ENCODE results near the gene DUSP14. TPM values are rescaled to one million over a fixed set of nuclear protein-coding genes. Genes with fewer than 3 reads are reported as not detected.

The DUSP14 gene
- total and polyA plus RNA-seq, 2 of the 8 experiments (the other 6 are each of a cell fraction or from before 2014, with no cell fraction given): 22.1 to 37.9 TPM

DNA sequence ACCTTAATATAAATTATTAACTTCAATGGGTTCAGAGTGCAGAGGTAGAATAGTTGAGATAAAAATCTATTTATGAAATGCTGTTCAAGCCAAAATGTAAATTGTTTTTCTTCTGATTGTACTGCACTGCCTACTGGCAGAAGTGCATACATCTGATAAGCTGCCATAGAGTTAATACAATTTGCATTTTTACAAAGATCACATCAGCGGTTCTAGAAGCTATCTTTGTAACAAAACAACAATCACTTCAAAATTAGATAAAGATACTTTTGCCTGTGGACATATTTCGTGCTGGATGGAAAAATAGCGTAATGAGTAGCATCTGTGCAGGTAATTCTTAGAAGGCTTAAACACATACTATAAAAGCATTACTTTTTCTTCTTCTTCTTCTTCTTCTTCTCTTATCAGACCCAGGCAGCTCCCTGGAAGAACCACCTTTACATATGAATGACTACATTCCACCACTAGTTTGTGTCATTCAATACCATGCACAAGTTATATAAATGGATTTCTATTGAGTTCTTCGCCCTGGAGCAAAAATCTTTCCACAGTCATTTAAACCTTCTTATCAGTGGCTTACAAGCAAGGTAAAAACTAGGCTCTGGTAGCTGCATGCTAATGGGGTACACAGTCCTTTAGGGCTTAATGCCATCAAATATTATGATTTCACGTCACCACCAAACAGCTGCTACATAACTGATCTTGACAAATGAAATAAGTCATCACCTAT lies 72.5 kb downstream of the DUSP14 start:
- no peak for DNase-seq (ENCODE audit: low read depth in 1 of 2, low spot score in 2 of 2)
- no peak overlapping the region for H2BK12ac ChIP-seq (ENCODE audit: low read depth, low read length)
- no peak overlapping the region for H3K27ac ChIP-seq (ENCODE audit: low read depth, low read length)
- no peak overlapping the region for H2AK5ac ChIP-seq (ENCODE audit: low read depth, low read length)
- WGBS, 2 experiments (ENCODE audit: extremely low coverage in 1 of 2, insufficient coverage in 1 of 2, insufficient read length in 1 of 2, insufficient replicate concordance in 2 of 2, low coverage in 1 of 2, low lambda C conversion rate in 2 of 2, missing lambda C conversion rate in 1 of 2): 74% methylated on average over 5 of the region's 5 CpGs; no CpG with 5 or more reads in 1 of the 2 experiments
- no peak overlapping the region for H2BK20ac ChIP-seq (ENCODE audit: low read length)
- CTCF ChIA-PET (ENCODE audit: partially characterized antibody): interaction anchor here (0.7 to 2.3 kb wide), 5 partner anchors 8 to 189 kb away, joined by 3 to 7 read pairs (median 3); no protein-coding TSS in a partner anchor
- H3K9me3 ChIP-seq (ENCODE audit: insufficient read depth in 2 of 2, low read depth in 1 of 2, low read length in 1 of 2): no peaks in the 10 kb centered on the region
- no peak overlapping the region for H2BK15ac ChIP-seq (ENCODE audit: low read length)
- H2BK5ac ChIP-seq (ENCODE audit: low read depth, low read length): no peak overlapping the region
- no peak overlapping the region for H3K4me3 ChIP-seq (ENCODE audit: extremely low read depth in 1 of 4, insufficient read depth in 2 of 4, low read depth in 3 of 4, low read length in 4 of 4)
- no peak overlapping the region for H3K14ac ChIP-seq (ENCODE audit: insufficient read length)
- H2BK120ac ChIP-seq (replicated peaks; ENCODE audit: low read depth, low read length): no peak overlapping the region
- no peaks in the 10 kb centered on the region for H3K27me3 ChIP-seq (replicated peaks in 1 of 4; ENCODE audit: control insufficient read depth in 3 of 4, extremely low read depth in 1 of 4, insufficient read depth in 3 of 4, low read length in 3 of 4)
- POLR2A ChIA-PET (ENCODE audit: partially characterized antibody): interaction anchor here (0.7 to 1.6 kb wide), 6 partner anchors 8 to 47 kb away, joined by 3 to 5 read pairs (median 4); partner anchors contain the start of gene SYNRG
- no peak overlapping the region for H3K9ac ChIP-seq (replicated peaks in 1 of 4; ENCODE audit: extremely low read depth in 1 of 4, low read depth in 3 of 4, low read length in 3 of 4)
- H4K5ac ChIP-seq (ENCODE audit: insufficient read length, low read depth, low read length): no peak overlapping the region
- H3K18ac ChIP-seq (ENCODE audit: extremely low read depth, low read length): no peak overlapping the region
- H4K91ac ChIP-seq (replicated peaks; ENCODE audit: insufficient read length, low read length): no peak overlapping the region
- H2AFZ ChIP-seq (ENCODE audit: low read length): no peak overlapping the region
- peaks cover 5 to 16% (median 10%) of the 10 kb centered on the region in 4 experiments for H3K36me3 ChIP-seq (ENCODE audit: control insufficient read depth in 2 of 4, insufficient read depth in 4 of 4, low read length in 3 of 4)
- no peak overlapping the region for H3K56ac ChIP-seq (replicated peaks; ENCODE audit: insufficient read length, low read depth, low read length)
- peaks cover 0 to 8% (median 4%) of the 10 kb centered on the region in 4 experiments; a peak in 3 of 7 replicates for H3K4me1 ChIP-seq (replicated peaks in 1 of 4; ENCODE audit: control insufficient read depth in 3 of 4, insufficient read depth in 4 of 4, low read length in 3 of 4)
- H3K23ac ChIP-seq (ENCODE audit: insufficient read length): no peak overlapping the region
- FAIRE-seq: no peak
- no peaks in the 10 kb centered on the region for H3K79me1 ChIP-seq (ENCODE audit: low read depth, low read length)
- H3K4me2 ChIP-seq (ENCODE audit: insufficient read depth in 1 of 2, low read depth in 2 of 2, low read length in 2 of 2): no peak overlapping the region
- no peak overlapping the region for H3K4ac ChIP-seq (replicated peaks; ENCODE audit: insufficient read length, low read depth, low read length)
- H4K8ac ChIP-seq (ENCODE audit: extremely low read depth, insufficient read depth, low read length): no peak overlapping the region
- no peaks in the 10 kb centered on the region for H3K79me2 ChIP-seq (ENCODE audit: control insufficient read depth in 1 of 2, insufficient read depth in 2 of 2, low read length in 2 of 2)
- peaks cover 1 to 2% of the 10 kb centered on the region in 2 experiments for H4K20me1 ChIP-seq (replicated peaks in 1 of 2; ENCODE audit: control insufficient read depth in 1 of 2, insufficient read depth in 2 of 2, low read length in 2 of 2)
- no peaks in the 10 kb centered on the region for H3K23me2 ChIP-seq (ENCODE audit: low read depth, low read length)
- TF ChIP-seq HDAC2 (IDR thresholded peaks at IDR 0.05; ENCODE audit: borderline replicate concordance in 1 of 2, low read depth in 2 of 2, low read length in 2 of 2): no peak
- no peak for TF ChIP-seq CTBP2 (IDR thresholded peaks at IDR 0.05; ENCODE audit: borderline replicate concordance, insufficient read depth, insufficient read length, low read length)
- TF ChIP-seq SIRT6 (IDR thresholded peaks at IDR 0.05; ENCODE audit: low read length): no peak
- no peak for TF ChIP-seq BRCA1 (IDR thresholded peaks at IDR 0.05; ENCODE audit: low read depth, low read length)
- no peak for TF ChIP-seq RBBP5 (IDR thresholded peaks at IDR 0.05; ENCODE audit: borderline replicate concordance, low read depth, low read length)
- TF ChIP-seq JUN (IDR thresholded peaks at IDR 0.05; ENCODE audit: low read depth, low read length): no peak
- no peak for TF ChIP-seq TCF12 (IDR thresholded peaks at IDR 0.05; ENCODE audit: low read depth, low read length)
- TF ChIP-seq TBP (IDR thresholded peaks at IDR 0.05; ENCODE audit: low read depth, low read length): no peak
- TF ChIP-seq BCL11A (IDR thresholded peaks at IDR 0.05; ENCODE audit: low read depth in 2 of 2, low read length in 2 of 2): no peak
- no peak for TF ChIP-seq GABPA (IDR thresholded peaks at IDR 0.05; ENCODE audit: borderline replicate concordance, insufficient read depth, low read length)
- TF ChIP-seq RXRA (IDR thresholded peaks at IDR 0.05; ENCODE audit: insufficient read depth, low read depth, low read length): no peak
- no peak for TF ChIP-seq ASH2L (IDR thresholded peaks at IDR 0.05; ENCODE audit: low read length)
- no peak for TF ChIP-seq SUZ12 (IDR thresholded peaks at IDR 0.05; ENCODE audit: low read length)
